PC-9 (cell line): ENCODE results near the gene HOXA4. TPM values are rescaled to one million over a fixed set of nuclear protein-coding genes. Genes with fewer than 3 reads are reported as not detected.

Experiments
- BruUV-seq: library from RNA; stranded (reverse); fragments of 400-500 nt; replicated peaks from 2 replicates; lab custom pipeline; 2021; lab: Mats Ljungman, UMichigan
- CTCF ChIA-PET: fragments of 300-600 bp; sonication (Branson Sonifier 250); formaldehyde crosslinking; loops from one replicate; lab custom pipeline; 2022; ENCODE audit warnings: antibody characterized with exemption; lab: Charles Lee
- POLR2A ChIA-PET: fragments of 300-600 bp; sonication (Branson Sonifier 250); formaldehyde crosslinking; loops from one replicate; lab custom pipeline; 2022; ENCODE audit warnings: antibody characterized with exemption; ENCODE audit not compliant: unreplicated experiment; lab: Charles Lee
- DNase-seq, 2 experiments: peaks; one replicate each; pipeline versions ENCODE4 v3.0.0 to v3.0.0-alpha.2; 2015 to 2022; ENCODE audit warnings: mixed read lengths in 1 of 2
- H2AFZ ChIP-seq: fragments of 200-600 bp; sonication (generic); 2 replicates; pipeline ENCODE4 v1.8.1; 2017; ENCODE audit warnings: antibody characterized with exemption
- H3F3A ChIP-seq: fragments of 200-600 bp; sonication (generic); 2 replicates; pipeline ENCODE4 v1.8.1; 2017; ENCODE audit warnings: antibody characterized with exemption, mild to moderate bottlenecking, low read depth; ENCODE audit not compliant: insufficient read depth
- H3K27ac ChIP-seq: fragments of 200-600 bp; sonication (generic); 2 replicates; pipeline ENCODE4 v1.6.1; 2016; ENCODE audit warnings: mixed run types
- H3K27me3 ChIP-seq: fragments of 200-600 bp; sonication (generic); 2 replicates; pipeline ENCODE4 v1.6.1; 2016; ENCODE audit warnings: low read depth, mixed run types; ENCODE audit not compliant: insufficient read depth
- H3K36me3 ChIP-seq: fragments of 200-600 bp; sonication (generic); 2 replicates; pipeline ENCODE4 v1.6.1; 2016; ENCODE audit warnings: low read depth, mixed run types
- H3K4me1 ChIP-seq: fragments of 200-600 bp; sonication (generic); replicated peaks from 2 replicates; pipeline ENCODE4 v1.6.1; 2016; ENCODE audit warnings: mixed run types; ENCODE audit not compliant: insufficient read depth
- H3K4me2 ChIP-seq: fragments of 200-600 bp; sonication (generic); 2 replicates; pipeline ENCODE4 v1.6.1; 2017; ENCODE audit warnings: mixed run types
- H3K4me3 ChIP-seq: fragments of 200-600 bp; sonication (generic); 2 replicates; pipeline ENCODE4 v1.6.1; 2016; ENCODE audit warnings: mixed run types
- H3K79me2 ChIP-seq: fragments of 200-600 bp; sonication (generic); 2 replicates; pipeline ENCODE4 v1.6.1; 2017; ENCODE audit warnings: low read depth, mixed run types
- H3K9me2 ChIP-seq: fragments of 200-600 bp; sonication (generic); 2 replicates; pipeline ENCODE4 v1.8.1; 2017; ENCODE audit warnings: mild to moderate bottlenecking; ENCODE audit not compliant: insufficient read depth
- H3K9me3 ChIP-seq: fragments of 200-600 bp; sonication (generic); 2 replicates; pipeline ENCODE4 v1.8.1; 2016; ENCODE audit warnings: low read depth; ENCODE audit not compliant: insufficient read depth
- H4K20me1 ChIP-seq: fragments of 200-600 bp; sonication (generic); 2 replicates; pipeline ENCODE4 v1.8.1; 2017; ENCODE audit not compliant: insufficient read depth
- CTCF ChIP-seq: fragments of 200-600 bp; sonication (generic); conservative IDR thresholded peaks from 2 replicates; pipeline ENCODE4 v1.6.1; 2017; ENCODE audit warnings: mixed run types, antibody characterized with exemption, mild to moderate bottlenecking, moderate library complexity
- EZH2 ChIP-seq: fragments of 200-600 bp; sonication (generic); IDR thresholded peaks from 2 replicates; pipeline ENCODE4 v1.8.0; 2017; ENCODE audit warnings: antibody characterized with exemption, low read depth
- intact Hi-C: fragments of 100-400 bp; cut with micrococcal nuclease; formaldehyde crosslinking; loops from one replicate; pipeline ENCODE4 v1.10.0; 2022; ENCODE audit not compliant: unreplicated experiment
- total RNA-seq: library from RNA; stranded (reverse); gene quantifications from 2 replicates; pipeline ENCODE4 v1.2.3, GENCODE V29; 2021

Gene HOXA4
- total RNA-seq, 1 experiment from 2014 or later: not detected

- POLR2A ChIA-PET: interaction anchor here (0.7 kb wide), 1 partner anchor 16 kb away, joined by 3 read pairs; no protein-coding TSS in a partner anchor
- peaks cover 4% of the 10 kb centered on the region; the same call in 1 of the 2 replicates for H3F3A ChIP-seq
- CTCF ChIA-PET: no interaction called here
Observed at GRCh38 chr7:27145165-27145913, 14.8 kb upstream of the HOXA4 start.

GRCh38 chr7:27144781-27145164 lies 14.2 kb upstream of the HOXA4 start:
- no peak for TF ChIP-seq CTCF
- TF ChIP-seq EZH2: no peak
- Histone ChIP-seq H3F3A (peaks cover 4% of the 10 kb centered on the region; the same call in 1 of the 2 replicates), H3K27ac (no peak overlapping the region), H3K4me1 (0 out of 2 replicates have a peak, but pooled peaks cover 11% of the 10 kb centered on the region), H3K9me2 (no peaks in the 10 kb centered on the region), H3K79me2 (no peaks in the 10 kb centered on the region), H4K20me1 (no peaks in the 10 kb centered on the region), H3K4me2 (no peak overlapping the region), H3K27me3 (no peaks in the 10 kb centered on the region), H3K36me3 (no peaks in the 10 kb centered on the region), H2AFZ (no peak overlapping the region), H3K4me3 (no peak overlapping the region), H3K9me3 (no peaks in the 10 kb centered on the region)
- BruUV-seq: no TSS peak
- intact Hi-C loops: no loop called here
- DNase-seq: no peak
- ChIA-PET POLR2A (interaction anchor here (0.7 kb wide), 1 partner anchor 16 kb away, joined by 3 read pairs; no protein-coding TSS in a partner anchor), CTCF (no interaction called here)

More at GRCh38 chr7:27145165-27145913, 14.8 kb upstream of the HOXA4 start:
- no peak for TF ChIP-seq CTCF
- no peak for TF ChIP-seq EZH2
- Histone ChIP-seq H3K4me3 (no peak overlapping the region), H3K79me2 (no peaks in the 10 kb centered on the region), H2AFZ (no peak overlapping the region), H3K36me3 (no peaks in the 10 kb centered on the region), H3K9me2 (no peaks in the 10 kb centered on the region), H3K4me1 (0 out of 2 replicates have a peak, but pooled peaks cover 11% of the 10 kb centered on the region), H3K27me3 (no peaks in the 10 kb centered on the region), H4K20me1 (no peaks in the 10 kb centered on the region), H3K27ac (no peak overlapping the region), H3K9me3 (no peaks in the 10 kb centered on the region), H3K4me2 (no peak overlapping the region)
- no TSS peak for BruUV-seq
- intact Hi-C loops: no loop called here
- DNase-seq: no peak

GRCh38 chr7:27143950-27144780 lies 13.6 kb upstream of the HOXA4 start:
- no peak overlapping the region for H3K4me2 ChIP-seq
- H3K9me2 ChIP-seq: no peaks in the 10 kb centered on the region
- intact Hi-C loops: no loop called here
- POLR2A ChIA-PET: interaction anchor here (0.6 kb wide), 1 partner anchor 22 kb away, joined by 4 read pairs; no protein-coding TSS in a partner anchor
- no peaks in the 10 kb centered on the region for H3K36me3 ChIP-seq
- no peak overlapping the region for H2AFZ ChIP-seq
- H3K4me1 ChIP-seq: 0 out of 2 replicates have a peak, but pooled peaks cover 6% of the 10 kb centered on the region
- no peak overlapping the region for H3K27ac ChIP-seq
- DNase-seq: no peak
- TF ChIP-seq EZH2 (no peak), CTCF (no peak)
- no peaks in the 10 kb centered on the region for H3K27me3 ChIP-seq
- CTCF ChIA-PET: interaction anchor here (0.6 kb wide), 1 partner anchor 1054 kb away, joined by 5 read pairs; no protein-coding TSS in a partner anchor
- no peak overlapping the region for H3K4me3 ChIP-seq
- no peaks in the 10 kb centered on the region for H3K9me3 ChIP-seq
- no peaks in the 10 kb centered on the region for H4K20me1 ChIP-seq
- H3K79me2 ChIP-seq: no peaks in the 10 kb centered on the region
- H3F3A ChIP-seq: peaks cover 2% of the 10 kb centered on the region; the same call in 1 of the 2 replicates
- no TSS peak for BruUV-seq
